ENCODE data around the gene COL9A2.

DNA sequence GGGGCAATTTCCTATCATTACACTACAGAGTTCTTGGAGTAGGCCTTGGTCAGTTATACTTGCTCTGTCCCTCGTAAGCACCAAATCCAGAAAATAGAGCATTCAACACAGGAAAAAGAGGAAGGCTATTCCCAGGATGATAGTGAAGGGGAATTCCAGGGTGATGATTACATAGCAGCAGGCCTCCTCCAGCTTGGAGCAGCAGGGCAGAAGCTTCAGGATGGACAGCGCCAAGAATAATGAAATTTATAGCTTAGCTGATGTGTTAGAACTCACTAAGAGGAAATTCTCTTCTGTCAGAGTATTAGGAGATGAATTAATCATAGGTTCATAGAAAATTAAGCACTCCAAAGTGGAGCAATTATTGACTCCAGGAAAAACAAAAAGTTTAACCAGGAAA is 45.6 kb upstream of the COL9A2 start:
- TF ChIP-seq POLR2A (IDR thresholded peaks at IDR 0.05) (no peak), CTCF (IDR thresholded peaks at IDR 0.05) (no peak)

Measured in uterus (tissue), 2 donors.